HepG2 (cell line): Measurements from ENCODE around the gene PNPLA1. TPM values are rescaled to one million over a fixed set of nuclear protein-coding genes. Genes with fewer than 3 reads are reported as not detected.

Experiments used
- ATAC-seq: fragments of 200-7000 bp; cut with Tn5 transposase; 3 replicates; pipeline ENCODE4 v1.9.1; 2020; ENCODE audit warnings: mild to moderate bottlenecking, moderate library complexity
- BruUV-seq: library from RNA; stranded (reverse); fragments of 400-500 nt; replicated peaks from 2 replicates; lab custom pipeline; 2021; lab: Mats Ljungman, UMichigan
- CTCF ChIA-PET: fragments of 300-600 bp; formaldehyde crosslinking; extraction: SDS; loops from one replicate; lab custom pipeline; 2021; ENCODE audit warnings: low total read pairs, inconsistent platforms, low intra/inter-chr PET ratio; lab: Yijun Ruan, JAX
- POLR2A ChIA-PET: fragments of 350-600 bp; sonication (Branson Sonifier 250); formaldehyde crosslinking; loops from one replicate; lab custom pipeline; 2020; ENCODE audit warnings: antibody characterized with exemption, inconsistent platforms; lab: Yijun Ruan, JAX
- DNase-seq: peaks from one replicate; pipeline ENCODE4 v3.0.0-alpha.2; 2015; ENCODE audit warnings: low spot score
- FAIRE-seq: peaks from 3 replicates; lab custom pipeline; 2011; peaks lifted over from hg19 to GRCh38; lab: Jason Lieb, UNC
- H2AFZ ChIP-seq: one replicate; pipeline ENCODE4 v1.6.1; 2011; ENCODE audit warnings: low read length, inconsistent platforms
- H3K27ac ChIP-seq: fragments of 300-600 bp; 3 replicates; pipeline ENCODE4 v1.8.0; 2011; ENCODE audit warnings: mixed run types, mild to moderate bottlenecking, mixed read lengths, low read length, inconsistent platforms; ENCODE audit not compliant: insufficient read depth; ENCODE audit errors: extremely low read length
- H3K27me3 ChIP-seq, 2 experiments: fragments of 200-600 bp in 1 of 2; 2 replicates in 1 of 2; 3 replicates in 1 of 2; pipeline versions ENCODE4 v1.6.0 to v1.8.0; 2011; ENCODE audit warnings: low read length in 2 of 2, mild to moderate bottlenecking in 2 of 2, moderate library complexity in 2 of 2, inconsistent platforms in 1 of 2; ENCODE audit not compliant: insufficient read depth in 2 of 2, control insufficient read depth in 1 of 2
- H3K36me3 ChIP-seq, 2 experiments: fragments of 200-600 bp in 1 of 2; replicated peaks in 1 of 2; 2 replicates in 1 of 2; 3 replicates in 1 of 2; pipeline versions ENCODE4 v1.5.1 to v1.8.0; 2011; ENCODE audit warnings: low read length in 2 of 2, inconsistent platforms in 1 of 2; ENCODE audit not compliant: insufficient read depth in 2 of 2, control insufficient read depth in 1 of 2
- H3K4me1 ChIP-seq: 2 replicates; pipeline ENCODE4 v1.5.1; 2012; ENCODE audit warnings: low read length, inconsistent platforms; ENCODE audit not compliant: insufficient read depth
- H3K4me2 ChIP-seq: 2 replicates; pipeline ENCODE4 v1.6.0; 2011; ENCODE audit warnings: low read depth, low read length, inconsistent platforms
- H3K4me3 ChIP-seq, 3 experiments: fragments of 200-600 bp in 1 of 3; sonication (generic), shearing (Covaris generic) in 1 of 3; replicated peaks in 1 of 3; 2 replicates each; pipeline ENCODE4 v1.5.1; 2011 to 2016; ENCODE audit warnings: low read length in 3 of 3, inconsistent platforms in 2 of 3, low read depth in 2 of 3, mild to moderate bottlenecking in 2 of 3, control low read depth in 1 of 3, mixed read lengths in 1 of 3; ENCODE audit not compliant: insufficient read depth in 1 of 3
- H3K79me2 ChIP-seq: one replicate; pipeline ENCODE4 v1.6.1; 2011; ENCODE audit warnings: low read length, inconsistent platforms; ENCODE audit not compliant: insufficient read depth
- H3K9ac ChIP-seq: 2 replicates; pipeline ENCODE4 v1.6.0; 2011; ENCODE audit warnings: mild to moderate bottlenecking, low read depth, low read length, inconsistent platforms; ENCODE audit not compliant: insufficient read depth
- H3K9me3 ChIP-seq: 2 replicates; pipeline ENCODE4 v1.5.1; 2012; ENCODE audit warnings: mild to moderate bottlenecking, low read length
- H4K20me1 ChIP-seq: 2 replicates; pipeline ENCODE4 v1.6.0; 2011; ENCODE audit warnings: inconsistent platforms, mild to moderate bottlenecking, low read length, moderate library complexity; ENCODE audit not compliant: insufficient read depth
- IRF2 ChIP-seq: IDR thresholded peaks from 2 replicates; pipeline ENCODE4 v1.6.1; 2018; ENCODE audit warnings: missing genetic modification reagents, missing compliant biosample characterization
- KDM4B ChIP-seq: sonication (generic); formaldehyde crosslinking; IDR thresholded peaks from 2 replicates; pipeline ENCODE4 v1.4.0; 2020; ENCODE audit warnings: missing genetic modification reagents
- KMT2B ChIP-seq: IDR thresholded peaks from 2 replicates; pipeline ENCODE4 v1.6.1; 2016; ENCODE audit warnings: missing genetic modification reagents, missing compliant biosample characterization
- NBN ChIP-seq: fragments of 450-650 bp; conservative IDR thresholded peaks from 2 replicates; pipeline ENCODE4 v1.6.1; 2017
- THAP11 ChIP-seq: IDR thresholded peaks from 2 replicates; pipeline ENCODE4 v1.6.1; 2016; ENCODE audit warnings: missing biosample characterization, missing genetic modification reagents
- ZNF326 ChIP-seq: sonication (generic); formaldehyde crosslinking; IDR thresholded peaks from 2 replicates; pipeline ENCODE4 v1.4.0; 2020; ENCODE audit warnings: missing genetic modification reagents, borderline replicate concordance
- ZNF530 ChIP-seq: sonication (generic); formaldehyde crosslinking; IDR thresholded peaks from 2 replicates; pipeline ENCODE4 v1.5.0; 2020; ENCODE audit warnings: low read depth, mild to moderate bottlenecking, missing genetic modification reagents
- ZNF556 ChIP-seq: sonication (generic); formaldehyde crosslinking; IDR thresholded peaks from 2 replicates; pipeline ENCODE4 v1.4.0; 2020; ENCODE audit warnings: mild to moderate bottlenecking, missing genetic modification reagents, borderline replicate concordance
- ZNF672 ChIP-seq: sonication (generic); formaldehyde crosslinking; IDR thresholded peaks from 2 replicates; pipeline ENCODE4 v1.8.1; 2022; ENCODE audit warnings: missing genetic modification reagents
- ZNF703 ChIP-seq: sonication (generic); formaldehyde crosslinking; IDR thresholded peaks from 2 replicates; pipeline ENCODE4 v1.5.1; 2020; ENCODE audit warnings: missing genetic modification reagents, mild to moderate bottlenecking, moderate library complexity, borderline replicate concordance
- ZNF83 ChIP-seq: sonication (generic); formaldehyde crosslinking; IDR thresholded peaks from 2 replicates; pipeline ENCODE4 v1.4.0; 2020; ENCODE audit warnings: missing genetic modification reagents, mild to moderate bottlenecking, borderline replicate concordance
- WGBS: methylation state at CpG from one replicate; pipeline ENCODE4 v1.1.6; 2017; ENCODE audit warnings: low lambda C conversion rate; 5-methylcytosine and 5-hydroxymethylcytosine counted together
- in situ Hi-C: cut with HindIII; loops from 2 replicates; pipeline ENCODE4 v1.10.0; 2017; ENCODE audit warnings: low pct_unique_long_range_greater_than_20kb; ENCODE audit not compliant: extremely low pct_ligation_motif_present
- intact Hi-C: fragments of 100-400 bp; cut with micrococcal nuclease; formaldehyde crosslinking; loops from one replicate; pipeline ENCODE4 v1.10.0; 2022; ENCODE audit not compliant: unreplicated experiment
- polyA plus RNA-seq, 8 experiments: library from polyadenylated mRNA; depleted of rRNA in 3 of 8; stranded (reverse) in 7 of 8; unstranded in 1 of 8; fragments of >200 nt; fragmentation: Illumina TruSeq in 4 of 8; extraction: Trizol in 4 of 8; gene quantifications; 2 replicates each; pipeline versions ENCODE4 v1.2.1 to v1.2.3, GENCODE V29; 2011 to 2016; ENCODE audit warnings: low read depth in 4 of 8, missing spikeins in 1 of 8, mixed read lengths in 1 of 8; ENCODE audit not compliant: insufficient read depth in 1 of 8
- total RNA-seq, 5 experiments: library from RNA; depleted of rRNA; stranded (reverse); fragments of >200 nt; fragmentation: Illumina TruSeq; extraction: Trizol; gene quantifications; 2 replicates each; pipeline ENCODE4 v1.2.3, GENCODE V29; 2016; ENCODE audit warnings: low read depth in 1 of 5
- TF ChIP-seq, protein P1 (sequence below): sonication (generic); formaldehyde crosslinking; IDR thresholded peaks from 2 replicates; pipeline ENCODE4 v1.5.0; 2020; ENCODE audit warnings: mild to moderate bottlenecking, missing genetic modification reagents, moderate library complexity
- TF ChIP-seq, protein P2 (sequence below): sonication (generic); formaldehyde crosslinking; IDR thresholded peaks from 2 replicates; pipeline ENCODE4 v1.5.0; 2020; ENCODE audit warnings: mild to moderate bottlenecking, low read depth, missing genetic modification reagents, borderline replicate concordance
- TF ChIP-seq, protein P3 (sequence below): sonication (generic); formaldehyde crosslinking; IDR thresholded peaks from 2 replicates; pipeline ENCODE4 v1.5.1; 2020; ENCODE audit warnings: missing genetic modification reagents, mild to moderate bottlenecking, borderline replicate concordance
- TF ChIP-seq, protein P4 (sequence below): IDR thresholded peaks from 2 replicates; pipeline ENCODE4 v1.6.1; 2016

Gene PNPLA1
- total and polyA plus RNA-seq, 2 of the 13 experiments (the other 11 are each of a cell fraction or from before 2014, with no cell fraction given): not detected

DNA sequence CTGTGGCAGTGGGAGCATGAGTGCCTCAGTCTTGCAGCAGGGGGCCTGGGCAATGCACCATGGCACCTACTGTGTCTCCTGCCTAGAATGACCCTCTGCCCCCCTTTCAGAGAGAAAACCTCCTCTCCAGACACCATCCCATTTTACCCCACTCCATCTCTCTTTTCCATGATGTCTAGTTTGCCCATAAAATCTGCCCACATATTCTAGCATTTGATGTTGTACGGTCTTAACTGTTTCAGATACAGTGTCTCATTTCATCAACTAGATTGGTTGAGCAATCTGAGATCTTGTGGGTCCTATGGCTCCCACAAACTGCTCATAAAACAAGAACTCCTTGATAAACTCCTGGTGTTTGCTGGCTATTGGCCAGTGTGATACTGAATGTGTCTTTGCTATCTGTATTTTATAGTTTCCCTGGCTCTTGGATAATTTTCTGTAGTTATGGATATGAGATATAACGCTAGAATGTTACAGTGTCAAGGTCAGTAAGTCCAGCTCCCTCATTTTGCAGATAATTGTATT is 8.1 kb downstream of the PNPLA1 start:
- CTCF ChIA-PET: no interaction called here
- H3K27me3 ChIP-seq: peaks cover 0 to 14% of the 10 kb centered on the region in 2 experiments; a peak in 3 of 5 replicates

More for the DNA sequence above, 8.1 kb downstream of the PNPLA1 start:
- DNase-seq (no peak), ATAC-seq (no peak), FAIRE-seq (no peak)
- no peaks in the 10 kb centered on the region for H3K9me3 ChIP-seq
- H3K4me2 ChIP-seq: no peak overlapping the region
- H3K79me2 ChIP-seq: no peaks in the 10 kb centered on the region
- BruUV-seq: no TSS peak
- POLR2A ChIA-PET: no interaction called here
- H4K20me1 ChIP-seq: no peaks in the 10 kb centered on the region
- intact Hi-C loops: no loop called here
- no peak for TF ChIP-seq ZNF83 (CRISPR knock-in tag)
- TF ChIP-seq, protein P1, sequence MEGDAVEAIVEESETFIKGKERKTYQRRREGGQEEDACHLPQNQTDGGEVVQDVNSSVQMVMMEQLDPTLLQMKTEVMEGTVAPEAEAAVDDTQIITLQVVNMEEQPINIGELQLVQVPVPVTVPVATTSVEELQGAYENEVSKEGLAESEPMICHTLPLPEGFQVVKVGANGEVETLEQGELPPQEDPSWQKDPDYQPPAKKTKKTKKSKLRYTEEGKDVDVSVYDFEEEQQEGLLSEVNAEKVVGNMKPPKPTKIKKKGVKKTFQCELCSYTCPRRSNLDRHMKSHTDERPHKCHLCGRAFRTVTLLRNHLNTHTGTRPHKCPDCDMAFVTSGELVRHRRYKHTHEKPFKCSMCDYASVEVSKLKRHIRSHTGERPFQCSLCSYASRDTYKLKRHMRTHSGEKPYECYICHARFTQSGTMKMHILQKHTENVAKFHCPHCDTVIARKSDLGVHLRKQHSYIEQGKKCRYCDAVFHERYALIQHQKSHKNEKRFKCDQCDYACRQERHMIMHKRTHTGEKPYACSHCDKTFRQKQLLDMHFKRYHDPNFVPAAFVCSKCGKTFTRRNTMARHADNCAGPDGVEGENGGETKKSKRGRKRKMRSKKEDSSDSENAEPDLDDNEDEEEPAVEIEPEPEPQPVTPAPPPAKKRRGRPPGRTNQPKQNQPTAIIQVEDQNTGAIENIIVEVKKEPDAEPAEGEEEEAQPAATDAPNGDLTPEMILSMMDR (CRISPR knock-in tag): no peak
- no peak for TF ChIP-seq NBN
- TF ChIP-seq, protein P2, sequence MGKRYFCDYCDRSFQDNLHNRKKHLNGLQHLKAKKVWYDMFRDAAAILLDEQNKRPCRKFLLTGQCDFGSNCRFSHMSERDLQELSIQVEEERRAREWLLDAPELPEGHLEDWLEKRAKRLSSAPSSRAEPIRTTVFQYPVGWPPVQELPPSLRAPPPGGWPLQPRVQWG: no peak
- no peak for TF ChIP-seq KMT2B
- no peak for TF ChIP-seq ZNF703 (CRISPR knock-in tag)
- no peak for TF ChIP-seq ZNF556
- TF ChIP-seq ZNF326 (CRISPR knock-in tag): no peak
- no peak for TF ChIP-seq ZNF672 (CRISPR knock-in tag)
- no peak for TF ChIP-seq IRF2
- no peak for TF ChIP-seq THAP11
- TF ChIP-seq, protein P3, sequence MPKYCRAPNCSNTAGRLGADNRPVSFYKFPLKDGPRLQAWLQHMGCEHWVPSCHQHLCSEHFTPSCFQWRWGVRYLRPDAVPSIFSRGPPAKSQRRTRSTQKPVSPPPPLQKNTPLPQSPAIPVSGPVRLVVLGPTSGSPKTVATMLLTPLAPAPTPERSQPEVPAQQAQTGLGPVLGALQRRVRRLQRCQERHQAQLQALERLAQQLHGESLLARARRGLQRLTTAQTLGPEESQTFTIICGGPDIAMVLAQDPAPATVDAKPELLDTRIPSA (CRISPR knock-in tag): no peak
- TF ChIP-seq ZNF530 (CRISPR knock-in tag): no peak
- no peak for TF ChIP-seq KDM4B (CRISPR knock-in tag)
- TF ChIP-seq, protein P4, sequence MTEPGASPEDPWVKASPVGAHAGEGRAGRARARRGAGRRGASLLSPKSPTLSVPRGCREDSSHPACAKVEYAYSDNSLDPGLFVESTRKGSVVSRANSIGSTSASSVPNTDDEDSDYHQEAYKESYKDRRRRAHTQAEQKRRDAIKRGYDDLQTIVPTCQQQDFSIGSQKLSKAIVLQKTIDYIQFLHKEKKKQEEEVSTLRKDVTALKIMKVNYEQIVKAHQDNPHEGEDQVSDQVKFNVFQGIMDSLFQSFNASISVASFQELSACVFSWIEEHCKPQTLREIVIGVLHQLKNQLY (CRISPR knock-in tag): no peak
- H3K36me3 ChIP-seq: no peaks in the 10 kb centered on the region
- no peak overlapping the region for H2AFZ ChIP-seq
- no peak overlapping the region for H3K27ac ChIP-seq
- H3K4me3 ChIP-seq: no peak overlapping the region
- in situ Hi-C loops: no loop called here
- no peaks in the 10 kb centered on the region for H3K4me1 ChIP-seq
- H3K9ac ChIP-seq: no peak overlapping the region
- WGBS: 28% methylated on average over 2 of the region's 2 CpGs
